ENCODE measurements around the gene REEP2.
"Not testable (repeated sequence)": the region's sequence is repeated elsewhere in the genome, so short reads cannot be mapped to it uniquely, and the experiment has no call there.

REEP2 gene

GRCh38 chr5:138466125-138466899, 27.5 kb downstream of the REEP2 start:
- DNase-seq = peak; percentile 31

DNA sequence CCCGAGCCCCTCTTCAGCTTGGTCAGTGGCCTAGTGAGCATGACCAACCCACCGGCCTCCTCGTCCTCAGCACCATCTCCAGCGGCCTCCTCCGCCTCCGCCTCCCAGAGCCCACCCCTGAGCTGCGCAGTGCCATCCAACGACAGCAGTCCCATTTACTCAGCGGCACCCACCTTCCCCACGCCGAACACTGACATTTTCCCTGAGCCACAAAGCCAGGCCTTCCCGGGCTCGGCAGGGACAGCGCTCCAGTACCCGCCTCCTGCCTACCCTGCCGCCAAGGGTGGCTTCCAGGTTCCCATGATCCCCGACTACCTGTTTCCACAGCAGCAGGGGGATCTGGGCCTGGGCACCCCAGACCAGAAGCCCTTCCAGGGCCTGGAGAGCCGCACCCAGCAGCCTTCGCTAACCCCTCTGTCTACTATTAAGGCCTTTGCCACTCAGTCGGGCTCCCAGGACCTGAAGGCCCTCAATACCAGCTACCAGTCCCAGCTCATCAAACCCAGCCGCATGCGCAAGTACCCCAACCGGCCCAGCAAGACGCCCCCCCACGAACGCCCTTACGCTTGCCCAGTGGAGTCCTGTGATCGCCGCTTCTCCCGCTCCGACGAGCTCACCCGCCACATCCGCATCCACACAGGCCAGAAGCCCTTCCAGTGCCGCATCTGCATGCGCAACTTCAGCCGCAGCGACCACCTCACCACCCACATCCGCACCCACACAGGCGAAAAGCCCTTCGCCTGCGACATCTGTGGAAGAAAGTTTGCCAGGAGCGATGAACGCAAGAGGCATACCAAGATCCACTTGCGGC, 28.2 kb downstream of the REEP2 start:
- peak; percentile 27 for DNase-seq

GRCh38 chr5:138467711-138468132, 28.9 kb downstream of the REEP2 start:
- no peak for DNase-seq

- no peak for DNase-seq
Measured at GRCh38 chr5:138468133-138468965, 29.5 kb downstream of the REEP2 start.

DNA sequence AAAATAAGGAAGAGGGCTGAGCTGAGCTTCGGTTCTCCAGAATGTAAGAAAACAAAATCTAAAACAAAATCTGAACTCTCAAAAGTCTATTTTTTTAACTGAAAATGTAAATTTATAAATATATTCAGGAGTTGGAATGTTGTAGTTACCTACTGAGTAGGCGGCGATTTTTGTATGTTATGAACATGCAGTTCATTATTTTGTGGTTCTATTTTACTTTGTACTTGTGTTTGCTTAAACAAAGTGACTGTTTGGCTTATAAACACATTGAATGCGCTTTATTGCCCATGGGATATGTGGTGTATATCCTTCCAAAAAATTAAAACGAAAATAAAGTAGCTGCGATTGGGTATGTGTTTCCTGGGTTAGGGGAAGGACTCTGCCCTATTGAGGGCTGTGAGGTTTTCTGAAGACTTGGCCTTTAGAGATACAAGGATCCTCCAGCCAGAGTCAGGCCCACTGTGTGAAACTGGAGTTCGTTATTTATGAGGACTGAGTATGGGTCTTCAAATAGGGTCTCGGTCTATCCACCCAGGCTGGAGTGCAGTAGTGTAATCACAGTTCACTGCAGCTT, 30.2 kb downstream of the REEP2 start:
- DNase-seq = peak; percentile 26

GRCh38 chr5:138469540-138470321, 30.9 kb downstream of the REEP2 start:
- peak; percentile 45 for DNase-seq

DNA sequence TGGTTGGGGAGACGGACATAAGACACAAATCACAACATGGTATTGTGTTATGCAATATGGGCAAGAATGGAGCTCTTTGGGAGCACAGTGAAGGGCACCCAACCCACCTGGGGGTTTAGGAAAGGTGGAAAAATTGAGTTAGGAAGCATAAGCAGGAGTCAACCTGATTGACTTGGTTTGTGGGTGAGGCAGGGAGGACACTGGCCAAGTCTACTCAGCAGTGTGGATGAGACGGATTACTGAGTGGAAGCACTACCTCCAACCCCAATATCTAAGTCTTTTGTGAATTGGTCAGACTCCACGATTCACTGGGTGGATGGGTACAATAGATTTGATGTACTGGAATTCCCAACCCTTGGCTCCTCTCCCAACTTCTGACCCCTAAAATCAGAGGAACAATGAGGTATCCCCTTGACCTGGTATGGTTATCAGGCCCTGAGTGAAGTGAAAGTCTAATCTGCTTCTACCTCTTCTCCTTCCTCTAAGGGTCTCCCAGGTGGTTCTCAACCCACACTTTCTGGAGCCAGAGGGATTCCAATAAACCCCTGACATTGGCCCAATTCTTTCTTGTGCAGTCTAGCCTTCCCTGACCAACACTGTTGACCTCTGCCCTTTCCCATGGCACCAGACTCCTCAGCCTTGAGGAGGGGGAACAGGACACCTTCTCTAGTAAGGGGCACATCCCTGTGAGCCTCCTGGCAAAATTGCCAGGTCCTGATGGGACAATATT, 31.6 kb downstream of the REEP2 start:
- DNase-seq = peak; percentile 45

- no peak for DNase-seq
Measured at GRCh38 chr5:138471052-138471361, 32.1 kb downstream of the REEP2 start.

DNA sequence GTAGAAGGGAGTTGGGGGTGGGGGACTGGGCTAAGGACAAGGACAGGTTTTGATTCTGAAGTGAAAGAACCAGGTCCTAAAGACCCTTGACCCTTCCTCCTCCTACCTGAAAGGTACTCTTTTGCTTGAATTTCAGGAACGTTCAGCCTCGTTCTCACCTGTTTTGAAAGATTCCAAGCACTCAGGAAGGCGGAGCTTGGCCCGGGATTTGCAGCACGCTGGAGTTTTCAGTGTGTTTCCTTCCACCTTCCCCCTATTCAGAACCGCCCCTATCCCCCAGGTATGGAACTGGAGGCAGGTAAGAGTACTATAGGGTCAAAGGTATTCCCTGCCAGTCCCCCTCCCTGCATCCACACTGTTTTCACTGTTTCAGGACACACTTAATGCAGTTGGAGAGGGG, 33.5 kb downstream of the REEP2 start:
- DNase-seq = no peak

- DNase-seq = not testable (repeated sequence)
Measured at GRCh38 chr5:138473151-138473550, 34.3 kb downstream of the REEP2 start.

- no peak for DNase-seq
Measured at GRCh38 chr5:138476918-138477317, 38.1 kb downstream of the REEP2 start.

DNA sequence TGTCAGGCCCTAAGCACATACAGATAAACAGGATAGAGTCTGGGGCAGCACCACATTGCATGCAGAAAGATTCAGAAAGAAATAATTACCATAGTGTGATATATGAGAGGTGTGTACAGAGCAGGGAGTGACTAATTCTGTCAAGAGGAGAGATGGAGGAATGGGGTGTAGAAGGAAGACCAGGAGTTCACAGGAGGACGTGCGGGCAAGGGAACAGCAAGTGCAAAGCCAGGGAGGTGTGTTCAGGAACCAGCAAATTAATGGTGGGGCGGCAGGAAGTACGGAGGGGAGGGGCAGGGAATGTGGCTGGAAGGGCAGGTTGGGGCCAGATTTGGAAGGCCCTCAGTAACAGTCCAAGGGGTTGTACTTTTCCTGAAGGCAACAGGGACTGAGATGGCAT, 43.8 kb downstream of the REEP2 start:
- no peak for DNase-seq

GRCh38 chr5:138488481-138488945, 49.7 kb downstream of the REEP2 start:
- DNase-seq = peak; percentile 29

GRCh38 chr5:138489683-138490061, 50.8 kb downstream of the REEP2 start:
- DNase-seq = no peak

DNA sequence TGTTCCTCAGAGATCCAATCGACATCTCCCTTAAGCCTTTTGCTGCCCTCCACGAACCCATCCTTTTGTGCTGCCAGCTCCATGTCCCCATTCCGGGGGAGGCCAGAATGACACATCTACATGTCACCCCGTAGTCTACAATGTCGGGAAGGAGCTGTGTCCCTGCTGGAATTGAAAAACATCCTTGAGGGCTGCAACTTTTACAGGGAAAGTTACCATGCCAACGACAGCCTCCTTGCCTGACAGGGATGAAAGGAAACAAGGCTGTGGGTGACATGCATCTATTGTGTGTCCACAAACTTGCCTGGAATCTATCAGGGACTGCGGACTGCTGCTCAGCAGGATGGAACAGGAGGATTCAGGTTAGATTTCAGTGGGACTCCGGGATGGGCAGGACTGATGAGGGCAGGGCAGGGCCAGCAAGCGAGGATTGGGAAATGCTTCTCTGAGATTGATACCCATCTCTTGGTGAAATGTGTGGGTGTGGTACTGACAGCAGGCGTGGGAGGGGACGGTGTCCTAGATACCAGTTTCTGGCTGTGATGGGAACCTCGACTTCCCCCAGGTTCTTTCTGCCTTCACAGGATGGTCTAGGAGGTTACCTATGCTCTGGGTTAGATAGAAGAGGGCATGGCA, 51.9 kb downstream of the REEP2 start:
- DNase-seq = no peak

GRCh38 chr5:138491284-138491648, 52.4 kb downstream of the REEP2 start:
- DNase-seq = no peak

GRCh38 chr5:138491669-138492559, 53.1 kb downstream of the REEP2 start:
- peak; percentile 91 for DNase-seq

- DNase-seq = no peak
Measured at GRCh38 chr5:138492560-138493045, 53.7 kb downstream of the REEP2 start.

- no peak for DNase-seq
Measured at GRCh38 chr5:138495351-138495750, 56.5 kb downstream of the REEP2 start.

All from fibroblast of skin of abdomen (primary cell).